ENCODE measurements around the gene OR1F1.
"Not testable (repeated sequence)": the region's sequence is repeated elsewhere in the genome, so short reads cannot be mapped to it uniquely, and the experiment has no call there.

OR1F1 gene

DNA sequence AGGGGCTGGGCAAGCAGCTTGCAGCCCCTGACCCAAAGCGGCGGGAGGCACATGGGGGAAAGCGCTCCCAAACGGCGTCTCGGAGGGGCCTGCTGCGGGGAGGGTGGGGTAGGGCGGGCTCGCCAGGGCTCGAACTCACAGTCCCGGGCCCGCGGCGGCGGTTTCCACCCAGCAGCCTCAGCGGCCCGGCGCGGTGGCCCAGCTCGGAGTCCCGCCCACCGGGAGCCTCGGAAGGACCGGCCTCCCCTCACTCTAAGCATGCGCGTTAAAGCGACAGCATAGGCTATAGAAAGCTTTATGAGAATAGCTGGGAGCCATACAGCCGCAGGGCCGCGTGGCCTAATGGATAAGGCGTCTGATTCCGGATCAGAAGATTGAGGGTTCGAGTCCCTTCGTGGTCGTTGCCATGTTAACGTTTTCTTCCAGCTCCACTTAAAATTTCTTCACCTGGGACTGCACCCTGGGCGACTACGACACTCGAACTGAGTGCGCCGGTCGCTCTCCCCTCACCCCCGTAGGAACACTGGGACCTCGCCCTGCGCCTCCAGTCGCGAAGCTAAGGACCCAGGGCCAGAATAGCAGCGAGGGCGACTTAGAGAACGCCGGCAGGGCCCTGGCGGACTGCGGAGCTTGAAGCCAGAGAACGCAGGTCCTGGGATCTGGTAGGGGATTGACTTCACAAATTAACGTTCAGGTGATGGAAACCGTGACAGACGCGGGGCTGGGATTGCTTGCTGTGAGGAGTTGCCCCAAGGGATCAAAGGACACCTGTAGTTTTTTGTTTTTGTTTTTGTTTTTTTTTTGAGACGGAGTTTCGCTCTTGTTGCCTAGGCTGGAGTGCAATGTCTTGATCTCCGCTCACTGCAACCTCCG, 37.4 kb upstream of the OR1F1 start:
- H3K4me3 ChIP-seq (ENCODE audit: low read depth, low read length): peak overlapping the region; percentile 75

DNA sequence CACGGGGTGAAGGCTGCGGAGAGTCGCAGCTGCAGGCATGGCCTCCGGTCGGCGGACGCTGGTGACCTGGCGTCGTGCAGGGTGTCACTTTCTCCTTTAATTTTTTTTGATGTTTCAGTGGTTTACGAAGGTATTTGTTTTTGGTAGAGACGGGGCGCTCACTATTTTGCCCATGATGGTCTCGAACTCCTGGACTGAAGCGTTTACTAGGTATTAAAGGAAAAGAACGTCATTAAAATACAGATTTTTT, 36.1 kb upstream of the OR1F1 start:
- H3K4me3 ChIP-seq (ENCODE audit: low read depth, low read length): peak overlapping the region; percentile 70

DNA sequence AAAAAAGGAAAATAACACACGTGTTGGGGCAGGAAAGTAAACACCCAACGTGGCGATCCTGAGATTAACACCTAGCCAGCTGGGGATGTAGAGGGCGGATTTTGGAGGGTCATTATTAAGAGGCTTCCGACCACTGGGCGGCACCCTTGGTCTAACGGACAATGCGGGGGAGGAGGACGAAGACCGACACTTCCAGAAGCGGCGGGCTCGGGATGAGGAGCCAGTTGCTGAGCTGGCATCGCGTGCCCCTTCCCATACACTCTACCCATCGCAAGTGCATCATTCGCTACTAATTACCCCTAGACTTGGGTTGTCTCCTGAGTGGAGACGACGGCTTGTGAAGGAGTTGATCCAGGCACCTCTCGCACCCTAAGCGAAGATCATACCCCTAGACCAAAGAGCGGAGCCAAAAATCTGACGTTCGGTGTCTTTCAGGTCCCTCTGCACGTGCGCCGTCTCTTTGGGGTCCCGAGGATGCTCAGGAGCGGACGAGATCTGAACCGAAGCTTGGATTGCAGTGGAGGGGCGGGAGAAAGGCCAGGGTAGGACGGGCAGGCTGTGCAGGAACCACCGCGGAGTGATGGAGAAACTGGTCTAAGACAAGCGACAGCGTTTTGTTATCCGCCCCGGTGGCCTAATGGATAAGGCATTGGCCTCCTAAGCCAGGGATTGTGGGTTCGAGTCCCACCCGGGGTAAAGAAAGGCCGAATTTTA, 35.6 kb upstream of the OR1F1 start:
- H3K4me3 ChIP-seq (ENCODE audit: low read depth, low read length): peak overlapping the region; percentile 70

DNA sequence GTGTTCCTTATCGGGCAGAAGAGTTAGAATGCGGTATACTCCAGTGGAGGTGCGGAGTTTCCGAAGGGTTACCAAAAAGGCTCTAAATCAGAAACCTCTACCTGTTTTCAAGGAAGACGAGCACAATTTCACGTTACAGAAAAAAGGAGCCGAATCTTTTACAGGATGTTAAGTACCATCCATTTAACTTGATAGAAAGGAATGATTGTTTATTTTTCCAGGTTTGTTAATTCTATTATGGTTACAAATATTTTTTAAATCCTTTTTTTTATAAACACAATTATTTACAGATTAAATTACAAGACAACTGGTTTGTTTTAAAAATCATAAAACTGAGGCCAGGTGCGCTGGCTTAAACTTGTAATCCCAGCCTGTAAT, 35.0 kb upstream of the OR1F1 start:
- no peak overlapping the region for H3K4me3 ChIP-seq (ENCODE audit: low read depth, low read length)

DNA sequence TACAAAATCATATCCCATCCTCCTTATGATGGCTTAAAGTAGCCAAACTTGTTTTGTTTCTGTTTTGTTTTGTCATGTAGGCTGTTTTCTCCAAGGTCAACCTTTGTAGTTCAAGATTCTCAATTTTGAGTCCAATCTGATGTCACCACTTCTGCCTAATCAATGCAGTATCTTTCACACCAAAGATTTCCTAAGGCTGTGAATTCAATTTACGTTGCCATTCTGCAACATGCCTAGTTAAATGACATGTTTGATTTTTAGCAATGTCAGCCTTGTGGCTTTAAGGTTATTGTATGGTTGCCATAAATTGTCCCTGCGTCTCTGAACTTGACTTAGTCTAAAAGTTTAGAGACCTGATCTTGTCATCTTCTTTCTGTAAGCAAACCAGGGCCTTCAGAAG, 32.8 kb upstream of the OR1F1 start:
- H3K4me3 ChIP-seq (ENCODE audit: low read depth, low read length): no peak overlapping the region

DNA sequence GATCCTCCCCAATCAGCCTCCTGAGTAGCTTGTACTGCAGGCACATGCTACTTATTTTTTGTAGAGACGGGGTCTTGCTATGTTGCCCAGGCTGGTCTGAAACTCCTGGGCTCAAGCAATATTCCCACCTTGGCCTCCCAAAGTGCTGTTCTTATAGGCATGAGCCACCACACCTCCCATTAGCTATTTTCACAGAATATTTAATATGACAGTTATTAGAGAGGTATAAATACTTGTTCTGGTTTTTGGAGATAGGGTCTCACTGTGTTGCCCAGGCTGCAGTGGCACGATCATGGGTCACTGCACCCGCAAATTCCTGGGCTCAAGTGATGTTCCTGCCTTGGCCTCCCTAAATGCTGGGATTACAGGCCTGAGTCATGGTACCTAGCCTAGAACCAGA, 32.0 kb upstream of the OR1F1 start:
- H3K4me3 ChIP-seq (ENCODE audit: low read depth, low read length): no peak overlapping the region

DNA sequence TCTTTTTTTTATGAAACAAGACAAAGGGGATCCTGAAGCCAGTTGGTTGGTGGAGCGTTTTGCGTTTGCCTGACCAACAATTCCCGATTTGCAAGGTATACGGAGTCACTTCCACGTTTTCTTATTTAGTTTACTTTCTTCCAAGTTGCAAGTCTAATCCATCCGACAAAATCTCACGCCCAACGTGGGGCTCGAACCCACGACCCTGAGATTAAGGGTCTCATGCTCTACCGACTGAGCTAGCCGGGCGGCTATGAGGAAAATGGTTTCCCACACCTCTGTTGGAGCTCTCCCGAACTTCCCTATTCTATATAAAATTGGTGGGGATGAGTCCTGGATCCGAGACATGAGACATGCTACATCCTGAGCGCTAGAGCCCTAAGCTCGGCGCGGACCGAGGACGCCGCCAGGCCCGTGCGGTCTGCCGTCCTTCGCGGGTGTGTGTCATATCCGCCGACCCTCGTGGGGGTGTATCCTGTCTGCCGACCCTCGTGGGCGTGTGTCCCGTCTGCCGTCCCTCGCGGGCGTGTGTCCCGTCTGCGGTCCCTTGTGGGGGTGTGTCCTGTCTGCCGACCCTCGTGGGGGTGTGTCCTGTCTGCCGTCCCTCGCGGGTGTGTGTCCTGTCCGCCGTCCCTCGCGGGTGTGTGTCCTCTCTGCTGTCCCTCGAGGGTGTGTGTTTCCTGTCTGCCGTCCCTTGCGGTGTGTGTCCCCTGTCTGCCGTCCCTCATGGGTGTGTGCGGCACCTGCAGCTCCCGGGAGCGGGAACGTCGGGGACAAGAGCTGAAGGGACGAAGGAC, 30.6 kb upstream of the OR1F1 start:
- H3K4me3 ChIP-seq (ENCODE audit: low read depth, low read length): peak overlapping the region; percentile 60

DNA sequence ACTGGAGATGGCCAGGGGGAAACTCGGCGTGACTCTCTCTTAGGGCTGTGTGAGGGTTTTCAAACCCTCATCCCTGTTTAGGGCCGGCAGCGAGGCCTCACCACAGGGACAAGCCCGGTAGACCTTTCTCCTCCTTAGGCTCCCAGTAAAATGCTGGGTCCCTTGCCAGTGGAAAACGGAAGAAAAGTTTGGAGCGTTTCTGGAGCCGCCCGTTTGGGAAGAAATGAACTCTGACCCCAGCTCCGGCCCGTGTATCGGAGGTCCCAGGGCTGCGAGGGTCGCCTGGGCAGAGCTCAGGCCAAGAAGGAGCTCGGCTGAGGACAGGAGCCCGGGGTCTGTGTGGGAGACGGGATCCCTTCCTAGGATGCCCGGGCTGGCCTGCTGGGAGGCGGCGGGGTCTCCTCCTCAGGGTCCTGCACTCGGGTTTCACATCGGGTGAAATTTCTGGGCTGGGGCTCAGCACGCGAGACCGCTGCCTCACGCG, 29.9 kb upstream of the OR1F1 start:
- H3K4me3 ChIP-seq (ENCODE audit: low read depth, low read length): peak overlapping the region; percentile 60

DNA sequence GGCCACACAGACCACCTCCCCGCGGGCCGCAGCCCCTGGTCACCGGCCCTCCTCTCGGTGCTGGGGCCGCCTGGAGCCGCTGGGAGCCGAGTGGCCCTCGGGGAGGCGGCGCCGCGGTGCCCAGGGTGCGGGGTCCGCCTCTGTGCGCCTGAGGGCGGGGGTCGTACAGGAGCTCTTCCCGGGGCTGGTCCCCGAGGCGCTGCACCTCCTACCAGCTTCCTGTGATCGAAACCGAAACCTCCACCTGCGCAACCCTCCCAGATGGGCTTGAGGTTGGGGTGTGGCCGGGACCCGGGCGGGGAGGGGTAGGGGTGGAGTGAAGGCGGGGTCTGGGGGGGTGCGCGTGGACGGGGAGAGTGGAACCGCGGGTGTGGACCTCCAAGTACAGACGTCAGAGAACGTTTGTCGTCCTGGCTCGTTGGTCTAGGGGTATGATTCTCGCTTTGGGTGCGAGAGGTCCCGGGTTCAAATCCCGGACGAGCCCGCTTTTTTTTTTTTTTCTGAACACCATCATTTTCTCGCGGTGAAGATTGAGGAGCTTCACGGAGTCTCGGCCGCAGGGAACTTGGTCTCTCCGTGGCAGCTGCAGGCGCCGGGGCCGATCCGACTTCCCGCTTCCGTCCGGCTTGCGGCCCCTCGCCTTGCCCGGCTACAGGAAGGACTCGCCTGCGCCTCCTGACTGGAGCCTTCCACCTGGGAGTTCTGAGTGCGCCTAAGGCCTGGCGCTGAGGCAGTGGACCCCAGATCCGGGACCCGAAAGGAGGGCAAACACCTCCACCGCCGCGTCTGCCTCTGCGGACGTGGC, 29.3 kb upstream of the OR1F1 start:
- H3K4me3 ChIP-seq (ENCODE audit: low read depth, low read length): peak overlapping the region; percentile 60

DNA sequence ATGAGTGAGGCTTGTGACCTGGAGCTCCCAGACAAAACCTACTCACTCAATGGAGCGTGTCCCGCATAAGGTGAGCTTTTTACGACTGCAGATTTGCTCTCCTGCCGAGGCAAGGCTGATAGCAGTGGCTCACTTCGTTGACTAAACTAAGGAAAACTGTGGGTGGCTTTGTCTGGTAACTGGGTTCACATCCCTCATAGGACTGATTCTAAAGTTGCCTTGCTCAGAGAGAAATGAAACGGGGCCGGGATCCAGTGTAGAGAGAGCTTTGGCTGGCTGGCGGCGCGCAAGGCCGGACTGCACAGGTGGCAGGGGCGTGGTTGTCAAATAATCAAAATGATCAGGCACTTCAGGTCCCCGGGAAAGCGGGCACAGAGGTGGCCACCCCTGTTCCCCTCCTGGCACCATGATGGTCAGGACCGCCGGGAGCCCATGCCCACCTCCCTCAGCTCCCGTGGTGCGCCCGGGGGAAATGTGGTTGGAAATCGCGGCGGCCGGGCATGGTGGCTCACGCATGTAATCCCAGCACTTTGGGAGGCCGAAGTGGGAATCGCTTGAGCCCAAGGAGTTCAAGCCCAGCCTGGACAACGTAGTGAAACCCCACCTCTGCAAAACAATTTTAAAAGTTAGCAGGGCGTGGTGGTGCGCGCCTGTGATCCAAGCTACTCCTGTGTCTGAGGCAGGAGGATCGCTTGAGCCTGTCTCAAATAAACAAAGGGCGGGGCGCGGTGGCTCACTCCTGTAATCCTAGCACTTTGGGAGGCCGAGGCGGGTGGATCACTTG, 26.6 kb upstream of the OR1F1 start:
- H3K4me3 ChIP-seq (ENCODE audit: low read depth, low read length): no peak overlapping the region

DNA sequence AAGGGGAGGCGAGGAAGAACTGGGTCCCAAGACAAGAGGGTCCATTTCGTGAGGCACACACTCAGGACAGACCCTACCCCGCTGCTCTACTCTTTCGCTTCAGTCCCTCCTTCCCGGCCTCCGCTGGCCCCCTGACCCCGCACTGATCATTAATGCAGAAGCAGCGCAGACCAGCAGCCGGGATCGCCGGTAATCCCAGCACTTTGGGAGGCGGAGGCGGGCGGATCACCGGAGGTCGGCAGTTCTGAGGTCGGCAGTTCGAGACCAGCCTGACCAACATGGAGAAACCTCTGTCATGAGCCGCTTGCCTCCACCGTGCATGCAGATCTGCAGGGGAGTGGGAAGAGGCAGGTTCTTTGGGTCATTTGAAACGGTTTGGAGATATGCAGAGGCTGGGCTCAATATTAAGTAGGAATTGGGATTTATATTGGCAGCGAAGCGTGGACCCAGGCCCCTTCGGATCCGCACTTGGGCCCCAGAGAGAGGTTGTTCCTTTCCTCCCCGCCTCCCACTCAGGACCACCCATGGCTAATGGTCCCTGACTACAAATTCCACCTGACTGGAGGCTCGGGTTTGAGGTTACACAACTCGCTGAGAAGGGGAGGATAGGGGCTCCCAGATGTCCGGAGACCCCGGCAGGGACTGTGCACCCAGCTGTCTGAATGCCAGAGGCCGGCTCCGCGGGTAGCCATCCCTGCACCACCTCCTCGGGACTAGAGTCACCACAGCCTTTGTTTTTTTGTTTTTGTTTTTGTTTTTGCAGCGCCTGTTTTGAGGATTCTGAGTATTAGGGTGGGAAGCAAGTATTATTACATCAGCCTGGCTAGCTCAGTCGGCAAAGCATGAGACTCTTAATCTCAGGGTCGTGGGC, 23.6 kb upstream of the OR1F1 start:
- H3K4me3 ChIP-seq (ENCODE audit: low read depth, low read length): no peak overlapping the region

DNA sequence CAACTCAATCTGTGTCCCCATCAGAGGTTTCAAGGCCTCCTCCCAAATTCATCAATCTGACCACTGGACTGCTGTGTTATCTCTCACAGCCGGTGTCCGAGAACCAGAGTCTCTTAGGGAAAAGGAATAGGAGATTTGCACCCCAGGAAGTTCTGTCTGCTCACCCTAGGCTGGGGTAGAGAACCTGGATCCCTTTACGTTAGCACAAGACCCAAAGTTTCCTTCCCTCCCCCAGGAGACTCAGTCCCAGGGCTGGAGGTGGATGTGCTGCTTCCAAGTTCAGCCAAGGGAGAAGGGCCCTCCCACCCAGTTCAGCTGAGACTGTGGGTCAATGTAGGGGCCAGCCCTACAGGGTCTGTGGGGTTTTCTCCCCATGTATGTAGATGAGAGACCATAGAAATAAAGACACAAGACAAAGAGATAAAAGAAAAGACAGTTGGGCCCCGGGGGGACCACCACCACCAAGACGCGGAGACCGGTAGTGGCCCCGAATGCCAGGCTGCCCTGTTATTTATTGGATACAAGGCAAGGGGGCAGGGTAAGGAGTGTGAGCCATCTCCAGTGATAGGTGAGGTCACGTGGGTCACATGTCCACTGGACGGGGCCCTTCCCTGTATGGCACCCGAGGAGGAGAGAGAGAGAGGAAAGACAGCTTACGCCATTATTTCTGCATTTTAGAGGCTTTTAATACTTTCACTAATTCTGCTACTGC, 22.7 kb upstream of the OR1F1 start:
- no peak overlapping the region for H3K4me3 ChIP-seq (ENCODE audit: low read depth, low read length)

DNA sequence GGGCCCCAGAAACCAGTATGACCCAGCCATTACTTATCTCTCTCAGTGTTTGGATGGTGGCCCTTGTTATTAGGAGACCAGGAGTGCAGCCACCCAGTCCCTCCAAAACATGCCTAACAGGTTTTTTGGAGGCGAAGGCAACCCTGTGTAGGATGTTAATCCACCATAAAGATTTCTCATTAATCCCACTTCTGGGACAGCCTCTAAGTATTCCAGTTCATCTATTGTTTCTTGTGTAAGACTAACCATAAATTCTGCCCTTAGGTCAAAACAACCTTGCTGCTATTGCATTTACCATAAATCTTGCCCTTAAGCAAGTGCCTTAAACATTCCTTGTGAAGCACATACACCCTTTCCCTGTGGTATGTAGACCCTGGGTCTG, 21.5 kb upstream of the OR1F1 start:
- H3K4me3 ChIP-seq (ENCODE audit: low read depth, low read length): no peak overlapping the region

DNA sequence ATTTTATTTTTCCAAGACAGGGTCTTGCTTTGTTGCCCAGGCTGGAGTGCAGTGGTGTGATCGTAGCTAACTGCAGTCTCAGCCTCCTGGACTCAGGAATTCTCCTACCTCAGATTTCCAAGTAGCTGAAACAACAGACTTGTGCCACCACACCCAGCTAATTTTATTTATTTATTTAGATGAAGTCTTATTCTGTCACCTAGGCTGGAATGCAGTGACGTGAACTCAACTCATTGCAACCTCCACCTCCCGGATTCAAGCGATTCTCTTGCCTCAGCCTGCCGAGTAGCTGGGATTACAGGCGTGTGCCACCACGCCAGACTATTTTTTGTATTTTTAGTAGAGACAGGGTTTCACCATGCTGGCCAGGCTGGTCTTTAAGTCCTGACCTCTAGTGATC, 19.3 kb upstream of the OR1F1 start:
- H3K4me3 ChIP-seq (ENCODE audit: low read depth, low read length): not testable (repeated sequence)

DNA sequence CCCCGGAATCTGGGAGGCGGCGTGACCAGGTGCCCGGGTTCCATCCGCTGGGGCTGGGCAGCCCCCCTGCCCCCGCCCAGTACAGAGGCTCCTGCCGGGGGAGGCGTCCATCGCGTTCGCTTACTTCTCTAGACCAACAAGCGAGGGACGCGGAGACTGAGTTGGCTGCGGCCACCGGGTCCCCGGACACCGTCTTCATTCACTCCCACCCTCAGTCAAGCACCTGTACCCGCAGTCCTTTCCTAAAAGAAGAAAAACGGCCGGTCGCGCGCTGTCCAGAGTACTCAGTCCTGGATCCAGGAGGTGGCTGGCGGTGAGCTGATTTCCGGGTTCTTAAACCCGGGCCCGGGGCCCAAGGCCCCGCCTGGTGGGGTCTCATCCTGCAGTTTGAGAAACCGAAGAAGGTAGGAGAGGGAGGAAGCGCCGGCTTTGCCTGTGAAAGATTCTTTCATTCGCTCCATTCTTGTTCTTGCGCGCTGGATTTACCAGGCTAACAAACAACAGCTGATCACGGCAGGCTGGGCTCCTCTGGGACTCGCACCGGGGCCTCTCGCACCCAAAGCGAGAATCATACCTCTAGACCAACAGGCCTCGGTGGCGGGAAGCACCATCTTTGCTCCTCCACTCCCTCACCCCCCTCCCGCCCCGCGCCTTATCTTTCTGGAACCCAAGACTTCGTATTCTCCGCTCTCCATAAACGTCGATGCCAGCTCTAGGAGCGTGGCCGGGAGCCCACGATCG, 17.4 kb upstream of the OR1F1 start:
- H3K4me3 ChIP-seq (ENCODE audit: low read depth, low read length): peak overlapping the region; percentile 60

DNA sequence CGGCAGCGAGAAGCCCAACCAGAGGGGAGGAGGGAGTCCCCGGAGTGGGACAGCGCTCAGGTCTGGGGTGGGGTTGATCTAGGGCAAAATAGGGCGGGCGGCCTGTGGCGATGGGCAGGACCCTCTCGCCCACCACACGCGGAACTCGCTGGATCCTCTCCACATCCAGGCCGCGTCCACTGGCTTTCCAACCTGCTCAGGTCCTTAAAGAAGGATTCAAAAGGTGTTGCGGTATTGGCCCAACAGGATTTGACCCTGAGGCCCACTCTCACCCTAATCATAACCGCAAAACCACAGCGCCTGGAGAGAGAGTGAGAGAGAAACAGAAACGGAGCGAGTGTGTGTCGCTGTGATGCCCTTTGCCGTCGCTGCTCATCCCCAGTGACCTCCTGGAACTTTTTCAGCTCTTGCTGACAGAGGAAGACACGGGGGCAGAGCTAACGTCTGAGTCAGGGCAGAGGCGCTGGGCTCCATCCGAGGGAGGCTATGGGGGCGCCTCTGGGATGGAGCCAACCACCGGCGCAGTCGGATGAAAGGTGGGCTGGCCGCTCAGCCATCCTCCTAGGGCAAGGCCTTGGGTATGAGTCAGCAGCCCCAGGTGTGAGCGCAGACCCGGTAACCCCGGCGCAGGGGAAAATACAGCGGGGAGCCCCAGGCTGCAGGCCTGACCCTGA, 16.7 kb upstream of the OR1F1 start:
- peak overlapping the region; percentile 60 for H3K4me3 ChIP-seq (ENCODE audit: low read depth, low read length)

DNA sequence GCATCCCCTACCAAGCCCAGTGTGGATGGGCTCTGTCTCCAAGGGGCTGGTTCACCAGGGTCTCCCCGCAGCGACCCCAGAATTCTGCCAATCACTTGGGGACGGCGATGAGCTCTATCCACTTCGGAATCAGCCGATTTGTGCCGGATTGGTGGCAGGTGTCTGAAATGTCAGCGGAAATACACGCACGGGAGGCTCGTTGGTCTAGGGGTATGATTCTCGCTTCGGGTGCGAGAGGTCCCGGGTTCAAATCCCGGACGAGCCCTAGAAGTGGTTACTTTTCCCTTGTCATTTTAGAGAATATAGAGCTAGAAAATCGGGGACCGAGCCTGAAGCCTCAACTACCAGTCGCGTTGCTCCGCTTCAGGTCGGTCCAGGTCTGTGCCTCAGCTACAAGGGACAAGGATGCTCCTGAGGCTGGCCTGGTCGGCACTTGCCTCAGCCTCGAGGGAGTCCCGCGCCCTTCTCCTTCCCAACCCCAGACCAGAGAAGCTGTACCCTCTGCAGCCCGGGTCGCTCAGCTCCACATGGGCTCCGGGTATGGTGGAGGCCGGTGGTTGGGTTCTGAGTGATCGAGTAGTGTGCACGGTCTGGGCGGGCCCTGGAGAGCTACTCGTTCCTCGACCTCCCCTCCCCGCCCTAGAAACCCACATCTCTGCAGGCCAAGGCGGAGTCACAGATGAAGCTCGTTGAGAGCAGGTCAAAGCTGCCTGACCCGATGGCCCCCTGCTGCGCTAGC, 16.0 kb upstream of the OR1F1 start:
- H3K4me3 ChIP-seq (ENCODE audit: low read depth, low read length): peak overlapping the region; percentile 60
